HG03045 (cell line): ENCODE data around the gene CRK.
A peak's percentile ranks its signal among the peaks of the same experiment; 100 is the strongest.

Experiments
- ATAC-seq: cut with Tn5 transposase; IDR thresholded peaks from one replicate; pipeline ENCODE4 v1.9.1; 2021; ENCODE audit warnings: mild to moderate bottlenecking, moderate library complexity; ENCODE audit not compliant: unreplicated experiment

Gene CRK

GRCh38 chr17:1455797-1456599 is at the start of gene CRK:
CRK (minus strand) TSS chr17:1456232; CDS start chr17:1456117, 115 bp downstream.
- peak; percentile 86 for ATAC-seq

- no peak for ATAC-seq
These were observed 49.6 kb upstream of the CRK start for GRCh38 chr17:1505586-1505985.

GRCh38 chr17:1504866-1505265 is 48.8 kb upstream of the CRK start:
- ATAC-seq, result no peak

- ATAC-seq, result no peak
These were observed 47.7 kb upstream of the CRK start for GRCh38 chr17:1503699-1504098.

GRCh38 chr17:1498869-1499268 is 42.8 kb upstream of the CRK start:
- ATAC-seq, result no peak

GRCh38 chr17:1498233-1498632 is 42.2 kb upstream of the CRK start:
- no peak for ATAC-seq

GRCh38 chr17:1497831-1498230 is 41.8 kb upstream of the CRK start:
- no peak for ATAC-seq

- no peak for ATAC-seq
These were observed 40.8 kb upstream of the CRK start for GRCh38 chr17:1496869-1497268.

- no peak for ATAC-seq
These were observed 39.4 kb upstream of the CRK start for GRCh38 chr17:1495265-1495989.

- no peak for ATAC-seq
These were observed 38.8 kb upstream of the CRK start for GRCh38 chr17:1494736-1495253.

GRCh38 chr17:1494203-1494602 is 38.2 kb upstream of the CRK start:
- ATAC-seq, result no peak

GRCh38 chr17:1493291-1493980 is 37.4 kb upstream of the CRK start:
- ATAC-seq, result no peak

GRCh38 chr17:1492249-1493206 is 36.5 kb upstream of the CRK start, which contains the start of gene MYO1C:
MYO1C (minus strand) TSS chr17:1492686; CDS start chr17:1492487, 199 bp downstream.
- no peak for ATAC-seq

- peak; percentile 33 for ATAC-seq
These were observed 35.6 kb upstream of the CRK start for GRCh38 chr17:1491443-1492248.

GRCh38 chr17:1490643-1491442 is 34.8 kb upstream of the CRK start:
- ATAC-seq, result peak; percentile 46

- no peak for ATAC-seq
These were observed 32.8 kb upstream of the CRK start for GRCh38 chr17:1488826-1489270.

- peak; percentile 35 for ATAC-seq
These were observed 32.1 kb upstream of the CRK start for GRCh38 chr17:1487939-1488825.
